Type B pancreatic cell (in vitro differentiated cells): ENCODE data around the gene NAA60. TPM values are rescaled to one million over a fixed set of nuclear protein-coding genes. Genes with fewer than 3 reads are reported as not detected.

ENCODE experiments used
- DNase-seq: peaks from one replicate; pipeline ENCODE4 v3.0.0; 2021; ENCODE audit warnings: mixed read lengths; ENCODE audit not compliant: unreplicated experiment; ENCODE audit errors: extremely low spot score
- H3K27ac Mint-ChIP-seq: 2 replicates; pipeline ENCODE4 v1.8.0; 2021; ENCODE audit warnings: mild to moderate bottlenecking, mixed read lengths
- H3K27me3 Mint-ChIP-seq: 2 replicates; pipeline ENCODE4 v1.8.0; 2021; ENCODE audit warnings: mixed read lengths
- H3K36me3 Mint-ChIP-seq: 2 replicates; pipeline ENCODE4 v1.8.0; 2021; ENCODE audit warnings: mixed read lengths
- H3K4me1 Mint-ChIP-seq: one replicate; pipeline ENCODE4 v1.8.0; 2021; ENCODE audit warnings: mixed read lengths; ENCODE audit not compliant: unreplicated experiment
- H3K4me3 Mint-ChIP-seq: 2 replicates; pipeline ENCODE4 v1.8.0; 2021; ENCODE audit warnings: mild to moderate bottlenecking, mixed read lengths
- H3K9me3 Mint-ChIP-seq: 2 replicates; pipeline ENCODE4 v1.8.0; 2021; ENCODE audit warnings: mixed read lengths
- CTCF ChIP-seq: fragments of 200-600 bp; sonication (generic); conservative IDR thresholded peaks from 2 replicates; pipeline ENCODE4 v1.5.0; 2021; ENCODE audit warnings: antibody characterized with exemption, mild to moderate bottlenecking
- total RNA-seq: library from RNA; stranded (reverse); gene quantifications from 2 replicates; pipeline ENCODE4 v1.2.1, GENCODE V29; 2021; ENCODE audit warnings: low replicate concordance

NAA60 gene
- total RNA-seq, 1 donor from 2014 or later: 51.1 TPM

GRCh38 chr16:3486506-3487215 lies 43.2 kb downstream of the NAA60 start:
- TF ChIP-seq CTCF: no peak
- DNase-seq: no peak

GRCh38 chr16:3487521-3488410 lies 44.3 kb downstream of the NAA60 start:
- H3K9me3 Mint-ChIP-seq: no peaks in the 10 kb centered on the region
- H3K4me3 Mint-ChIP-seq: no peak overlapping the region
- H3K36me3 Mint-ChIP-seq: peaks cover 14% of the 10 kb centered on the region
- no peak for TF ChIP-seq CTCF
- no peaks in the 10 kb centered on the region for H3K4me1 Mint-ChIP-seq
- no peak for DNase-seq
- H3K27me3 Mint-ChIP-seq: no peaks in the 10 kb centered on the region
- H3K27ac Mint-ChIP-seq: no peak overlapping the region

More at GRCh38 chr16:3486506-3487215, 43.2 kb downstream of the NAA60 start:
- H3K27me3 Mint-ChIP-seq: no peaks in the 10 kb centered on the region
- peaks cover 16% of the 10 kb centered on the region for H3K36me3 Mint-ChIP-seq
- no peaks in the 10 kb centered on the region for H3K4me1 Mint-ChIP-seq
- H3K4me3 Mint-ChIP-seq: no peak overlapping the region
- no peak overlapping the region for H3K27ac Mint-ChIP-seq
- H3K9me3 Mint-ChIP-seq: no peaks in the 10 kb centered on the region

GRCh38 chr16:3488801-3489200 lies 45.3 kb downstream of the NAA60 start:
- Mint-ChIP-seq H3K4me3 (no peak overlapping the region), H3K36me3 (peaks cover 3% of the 10 kb centered on the region), H3K27ac (no peak overlapping the region), H3K9me3 (no peaks in the 10 kb centered on the region), H3K4me1 (no peaks in the 10 kb centered on the region), H3K27me3 (no peaks in the 10 kb centered on the region)
- DNase-seq: no peak
- no peak for TF ChIP-seq CTCF

GRCh38 chr16:3490911-3491629 lies 47.6 kb downstream of the NAA60 start:
- TF ChIP-seq CTCF: no peak
- Mint-ChIP-seq H3K4me1 (no peaks in the 10 kb centered on the region), H3K36me3 (no peaks in the 10 kb centered on the region), H3K4me3 (no peak overlapping the region), H3K27me3 (no peaks in the 10 kb centered on the region), H3K27ac (no peak overlapping the region), H3K9me3 (no peaks in the 10 kb centered on the region)
- DNase-seq: no peak

- H3K4me1 Mint-ChIP-seq: no peaks in the 10 kb centered on the region
- no peak for TF ChIP-seq CTCF
- H3K4me3 Mint-ChIP-seq: no peak overlapping the region
These were observed 48.9 kb downstream of the NAA60 start for GRCh38 chr16:3492356-3492755.

More at GRCh38 chr16:3492356-3492755, 48.9 kb downstream of the NAA60 start:
- H3K27me3 Mint-ChIP-seq: no peaks in the 10 kb centered on the region
- H3K9me3 Mint-ChIP-seq: no peaks in the 10 kb centered on the region
- no peak for DNase-seq
- H3K36me3 Mint-ChIP-seq: no peaks in the 10 kb centered on the region
- H3K27ac Mint-ChIP-seq: no peak overlapping the region
